ENCODE results near the gene IL17D. TPM values are rescaled to one million over a fixed set of nuclear protein-coding genes. Genes with fewer than 3 reads are reported as not detected.

The IL17D gene
- total and polyA plus RNA-seq, 4 donors, result 0.05 to 0.19 (median 0.14) TPM

- TF ChIP-seq REST (IDR thresholded peaks at IDR 0.05), result no peak
- TF ChIP-seq YY1 (IDR thresholded peaks at IDR 0.05), result no peak
- no peak for TF ChIP-seq JUND (IDR thresholded peaks at IDR 0.05)
- no peak for TF ChIP-seq HNF4G (IDR thresholded peaks at IDR 0.05)
- TF ChIP-seq NR2F2 (IDR thresholded peaks at IDR 0.05), result no peak
Observed at GRCh38 chr13:20749377-20749776, 45.9 kb downstream of the IL17D start (continued).

- Histone ChIP-seq H3K27ac (ENCODE audit: low read depth in 1 of 2, low read length in 2 of 2) (no peak overlapping the region), H3K36me3 (ENCODE audit: control insufficient read depth in 4 of 4, insufficient read depth in 3 of 4, low read depth in 1 of 4, low read length in 3 of 4) (peaks cover 0 to 4% (median under 1%) of the 10 kb centered on the region in 4 donors), H3K9ac (ENCODE audit: low read depth in 1 of 2, low read length in 2 of 2) (no peak overlapping the region), H3K9me3 (ENCODE audit: control insufficient read depth in 4 of 4, low read length in 3 of 4) (peaks cover 0 to 13% (median 3%) of the 10 kb centered on the region in 4 donors), H3K27me3 (ENCODE audit: control insufficient read depth in 4 of 4, insufficient read depth in 4 of 4, low read length in 3 of 4) (no peaks in the 10 kb centered on the region), H3K4me3 (ENCODE audit: low read depth in 1 of 3, low read length in 3 of 3) (no peak overlapping the region), H3K4me1 (ENCODE audit: control insufficient read depth in 4 of 4, insufficient read depth in 4 of 4, low read length in 3 of 4) (no peaks in the 10 kb centered on the region)
- TF ChIP-seq MAX (IDR thresholded peaks at IDR 0.05) (no peak), NR2F2 (IDR thresholded peaks at IDR 0.05) (no peak), HNF4A (conservative IDR thresholded peaks at IDR 0.05) (no peak), CTCF (IDR thresholded peaks at IDR 0.05; ENCODE audit: low read depth, low read length, missing input control) (no peak)
- no peak for DNase-seq (ENCODE audit: low spot score)
Observed at GRCh38 chr13:20754009-20754408, 50.5 kb downstream of the IL17D start.

GRCh38 chr13:20760872-20761271 lies 57.4 kb downstream of the IL17D start:
- 84% methylated on average over 3 of the region's 3 CpGs for WGBS
- Histone ChIP-seq H3K9ac (ENCODE audit: low read depth in 1 of 2, low read length in 2 of 2) (no peak overlapping the region), H3K27me3 (ENCODE audit: control insufficient read depth in 4 of 4, insufficient read depth in 4 of 4, low read length in 3 of 4) (no peaks in the 10 kb centered on the region)
- TF ChIP-seq MAX (IDR thresholded peaks at IDR 0.05) (no peak), NR2F2 (IDR thresholded peaks at IDR 0.05) (no peak), ATF3 (IDR thresholded peaks at IDR 0.05) (no peak), TAF1 (conservative IDR thresholded peaks at IDR 0.05) (no peak), JUND (IDR thresholded peaks at IDR 0.05) (no peak), HNF4A (conservative IDR thresholded peaks at IDR 0.05) (no peak), YY1 (IDR thresholded peaks at IDR 0.05) (no peak), HNF4G (IDR thresholded peaks at IDR 0.05) (no peak), FOXA1 (IDR thresholded peaks at IDR 0.05) (no peak), FOXA2 (IDR thresholded peaks at IDR 0.05) (no peak), ZBTB33 (IDR thresholded peaks at IDR 0.05) (no peak), RAD21 (IDR thresholded peaks at IDR 0.05) (no peak), GABPA (IDR thresholded peaks at IDR 0.05 in 1 of 2, conservative IDR thresholded peaks at IDR 0.05 in 1 of 2) (no peak), CTCF (IDR thresholded peaks at IDR 0.05; ENCODE audit: low read depth, low read length, missing input control) (no peak), RXRA (IDR thresholded peaks at IDR 0.05) (no peak)

More at GRCh38 chr13:20760872-20761271, 57.4 kb downstream of the IL17D start:
- Histone ChIP-seq H3K4me3 (ENCODE audit: low read depth in 1 of 3, low read length in 3 of 3) (no peak overlapping the region), H3K36me3 (ENCODE audit: control insufficient read depth in 4 of 4, insufficient read depth in 3 of 4, low read depth in 1 of 4, low read length in 3 of 4) (peaks cover 0 to 4% (median under 1%) of the 10 kb centered on the region in 4 donors), H3K27ac (ENCODE audit: low read depth in 1 of 2, low read length in 2 of 2) (no peak overlapping the region), H3K9me3 (ENCODE audit: control insufficient read depth in 4 of 4, low read length in 3 of 4) (no peaks in the 10 kb centered on the region), H3K4me1 (ENCODE audit: control insufficient read depth in 4 of 4, insufficient read depth in 4 of 4, low read length in 3 of 4) (no peaks in the 10 kb centered on the region)
- DNase-seq (ENCODE audit: low spot score), result no peak

All from liver (tissue), 9 donors.